ENCODE data around the gene FHIT.

The FHIT gene

DNA sequence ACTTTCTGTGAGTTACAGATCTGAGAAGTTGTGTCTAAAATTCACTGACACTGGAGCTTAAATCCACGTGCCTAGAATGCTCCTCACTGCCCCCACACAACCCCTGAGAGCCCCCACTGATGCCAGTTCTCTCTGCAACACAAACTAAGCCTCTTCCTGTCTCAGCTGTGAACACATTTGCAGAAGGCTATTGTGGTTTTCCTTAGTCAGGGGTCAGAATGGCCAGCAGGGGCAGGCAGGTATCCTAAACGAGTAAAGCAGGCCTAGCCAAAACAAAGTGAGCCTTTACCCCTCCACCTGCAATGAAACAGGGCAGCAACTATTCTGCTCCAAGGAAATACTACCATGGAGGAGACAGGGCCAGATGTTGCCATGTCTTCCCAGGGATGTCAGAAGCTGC lies 78.6 kb downstream of the FHIT start:
- DNase-seq (ENCODE audit: low spot score): no peak
- FAIRE-seq: no peak

DNA sequence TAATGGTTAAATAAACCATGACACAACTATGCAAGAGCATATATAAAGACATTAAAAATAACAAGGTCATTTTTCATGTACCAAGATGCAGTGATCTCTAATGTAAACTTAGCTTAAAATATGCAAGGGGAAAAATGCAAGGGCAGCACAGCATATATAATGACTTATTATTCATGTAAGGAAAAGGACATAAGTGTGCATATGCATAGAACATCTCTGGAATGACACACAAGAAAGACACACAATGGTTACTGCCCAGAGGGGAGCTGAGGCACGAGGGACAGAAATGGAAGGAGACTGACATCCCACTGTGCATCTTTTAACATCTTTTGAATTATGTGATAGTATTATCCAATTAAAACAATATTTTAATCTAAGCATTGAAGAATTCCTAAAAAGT lies 79.0 kb downstream of the FHIT start:
- DNase-seq (ENCODE audit: low spot score) (no peak), FAIRE-seq (no peak)

DNA sequence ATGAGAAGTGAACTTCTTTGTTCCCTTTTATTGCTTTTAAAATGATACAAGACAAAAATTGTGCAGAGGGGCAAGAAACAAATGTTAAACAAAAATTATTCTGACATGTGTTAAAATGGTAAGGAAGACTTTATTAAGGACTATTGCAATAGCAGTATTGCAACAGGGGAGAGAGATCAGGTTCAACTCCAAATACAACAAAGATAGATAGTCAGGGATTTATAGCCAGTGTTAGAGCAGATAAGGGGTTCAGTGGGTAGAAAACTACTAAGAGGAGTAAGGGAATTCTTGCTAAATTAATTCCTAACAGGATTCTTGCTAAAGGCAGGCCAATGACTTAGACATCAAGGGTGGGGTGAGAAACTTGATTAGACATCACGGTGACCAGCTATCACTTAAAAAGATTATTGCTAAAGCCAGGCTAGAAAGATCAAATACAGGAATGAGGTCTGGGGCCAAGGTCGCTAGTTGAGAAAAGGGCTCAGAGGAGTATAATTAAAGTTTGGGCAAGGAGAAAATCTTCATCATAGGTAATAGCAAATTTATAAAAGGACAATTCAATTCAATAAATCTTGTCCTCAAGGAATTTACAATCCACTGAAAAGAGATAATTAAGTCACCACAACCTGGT lies 81.5 kb downstream of the FHIT start:
- FAIRE-seq (no peak), DNase-seq (ENCODE audit: low spot score) (no peak)

DNA sequence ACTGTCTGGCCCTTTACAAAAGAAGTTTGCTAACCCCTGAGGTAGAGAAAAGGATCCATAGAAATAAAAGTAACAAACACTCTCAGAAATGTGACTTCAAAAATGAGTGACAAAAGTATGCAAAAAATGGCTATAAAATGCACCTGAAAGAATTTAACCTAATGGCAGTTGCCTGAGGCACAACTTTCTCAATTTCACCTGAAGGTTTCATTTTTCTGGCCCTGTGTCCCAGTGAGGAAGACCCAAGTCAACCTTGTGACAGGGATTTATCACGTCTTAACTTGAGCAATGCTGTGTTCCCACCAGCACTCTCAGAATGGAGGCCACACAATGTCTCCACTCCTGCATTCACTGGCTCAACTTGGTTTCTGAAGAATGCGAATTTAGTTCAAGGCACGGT lies 83.0 kb downstream of the FHIT start:
- DNase-seq (ENCODE audit: low spot score) (no peak), FAIRE-seq (no peak)

DNA sequence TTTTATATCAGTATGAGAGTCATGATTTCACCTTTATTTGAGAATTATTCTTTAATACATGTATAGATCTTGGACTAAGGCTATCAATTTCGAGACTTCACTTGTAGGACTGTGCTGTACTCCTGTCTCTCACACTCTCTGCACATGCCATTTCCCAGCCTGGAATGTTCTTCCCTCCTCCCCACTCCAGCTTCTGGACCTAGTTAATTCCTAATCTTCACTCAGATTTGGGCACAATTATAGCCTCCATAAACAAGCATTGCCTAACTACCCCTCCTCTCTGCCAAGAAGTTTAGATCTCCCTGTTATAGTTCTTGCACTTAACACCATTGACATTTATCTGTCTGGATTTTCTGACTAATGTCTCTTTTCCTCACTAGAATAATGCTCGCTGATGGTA lies 88.3 kb downstream of the FHIT start:
- FAIRE-seq (no peak), DNase-seq (ENCODE audit: low spot score) (no peak)

DNA sequence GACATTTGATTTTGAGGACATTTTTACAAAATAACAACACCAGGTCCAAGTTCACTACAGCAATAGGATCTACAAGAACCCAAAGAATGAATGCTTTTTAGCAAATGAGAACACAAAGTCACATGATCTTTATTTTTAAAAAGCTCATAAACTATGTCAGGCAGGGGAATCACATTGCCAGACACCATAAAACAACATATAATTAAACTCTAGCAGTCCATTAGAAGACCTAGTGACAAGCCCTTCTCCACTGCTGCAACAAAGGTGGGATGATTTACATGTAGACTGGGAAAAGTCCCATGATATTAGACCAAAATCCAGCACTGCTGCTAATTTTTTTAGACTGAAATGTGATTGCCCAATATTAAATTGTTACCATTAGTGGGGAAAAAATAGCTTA lies 92.6 kb downstream of the FHIT start:
- DNase-seq (ENCODE audit: low spot score) (no peak), FAIRE-seq (no peak)

DNA sequence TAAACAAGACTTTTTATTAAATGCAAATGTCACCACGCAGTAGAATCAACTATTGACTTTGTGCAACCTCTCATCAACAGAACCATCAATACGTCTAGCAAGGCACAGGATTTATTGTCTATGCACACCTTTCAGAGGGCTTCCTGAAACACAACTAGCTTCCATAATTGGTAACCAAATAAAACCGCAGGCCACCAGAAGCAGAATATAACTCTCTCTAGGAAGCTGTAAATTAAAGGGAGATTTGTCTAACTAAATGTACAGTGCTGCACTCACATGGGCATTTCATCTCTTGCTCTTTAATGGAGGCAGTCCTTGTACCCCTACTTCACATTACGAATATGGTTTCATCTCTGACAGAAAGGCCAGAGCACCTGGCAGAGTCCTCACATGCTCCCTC lies 93.0 kb downstream of the FHIT start:
- DNase-seq (ENCODE audit: low spot score) (no peak), FAIRE-seq (no peak)

DNA sequence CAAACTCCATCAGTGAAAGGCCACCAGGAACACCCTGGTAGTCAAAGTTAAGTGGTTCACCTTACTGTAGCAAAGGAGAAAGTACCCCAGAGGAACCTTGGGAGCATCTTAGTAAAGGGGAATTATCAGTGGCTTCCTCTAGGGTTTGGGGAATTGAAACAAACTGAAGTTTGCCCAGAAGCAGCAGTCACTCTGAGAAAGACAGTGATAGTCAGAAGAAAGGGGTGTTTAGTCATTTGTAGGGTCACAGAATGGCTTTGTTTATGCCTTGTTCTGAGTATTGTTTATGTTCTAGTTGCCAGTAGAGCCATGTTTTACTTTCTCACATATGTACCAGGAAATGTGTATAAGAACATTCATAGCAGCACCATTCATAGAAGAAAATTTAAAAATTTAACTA lies 93.8 kb downstream of the FHIT start:
- FAIRE-seq (no peak), DNase-seq (ENCODE audit: low spot score) (no peak)

DNA sequence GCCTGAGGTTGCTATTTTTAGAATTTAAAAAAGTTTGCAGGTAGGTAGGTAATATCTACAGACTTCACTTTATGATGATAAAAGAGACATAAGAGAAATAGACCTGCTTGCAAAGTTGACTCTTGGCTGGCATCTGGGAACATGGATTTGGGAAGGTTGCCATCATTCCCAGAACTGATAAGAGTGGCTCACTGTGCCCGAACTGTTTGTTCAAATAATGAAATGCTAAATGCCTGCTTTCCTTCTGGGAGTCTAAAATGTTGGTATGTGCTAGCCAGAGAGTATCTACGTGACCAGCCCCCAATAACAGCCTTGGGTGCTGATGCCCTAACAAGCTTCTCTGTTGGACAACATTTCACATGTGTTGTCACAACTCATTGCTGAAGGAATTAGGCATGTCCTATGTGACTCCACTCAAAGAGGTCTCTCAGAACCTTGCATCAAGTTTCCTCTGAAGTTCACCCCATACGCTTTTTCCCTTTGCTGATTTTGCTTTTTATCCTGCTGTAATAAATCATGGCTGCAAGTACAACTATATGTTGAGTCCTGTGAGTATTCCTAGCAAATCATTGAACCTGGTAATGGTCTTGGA lies 95.5 kb downstream of the FHIT start:
- FAIRE-seq: no peak

DNA sequence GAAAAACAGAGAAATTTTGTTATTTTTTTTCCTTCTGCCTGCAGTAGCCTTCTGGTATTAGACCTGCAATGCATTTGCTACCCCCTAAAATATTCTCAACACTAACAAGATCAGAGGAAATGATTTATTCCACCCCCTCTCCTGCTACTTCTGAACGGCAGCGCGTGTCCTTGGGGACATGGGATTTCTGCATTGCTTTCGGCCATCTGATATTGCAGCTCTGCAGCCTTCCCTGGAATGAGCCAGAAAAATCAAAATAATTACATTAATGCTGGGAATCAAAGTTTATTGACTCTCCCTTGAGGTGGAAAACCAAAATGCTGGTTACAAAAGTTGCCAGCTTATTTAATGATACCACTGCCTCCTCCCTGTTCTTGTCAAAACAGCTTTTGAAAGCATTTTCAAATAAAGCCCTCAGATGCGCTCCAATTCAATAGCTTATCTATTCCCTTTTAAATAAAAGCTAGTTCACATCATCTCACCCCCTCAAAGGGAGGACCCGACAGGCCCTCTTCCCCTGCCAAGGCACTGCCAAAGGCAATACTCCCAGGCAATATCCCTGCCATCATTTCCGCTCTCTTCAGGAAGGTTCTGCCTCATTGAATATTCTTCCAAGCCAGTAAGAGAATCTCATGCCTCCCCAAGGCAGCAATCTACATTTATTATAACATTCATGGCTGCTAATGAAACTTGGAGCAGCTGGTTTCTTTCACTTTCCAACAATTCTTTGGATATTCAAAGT lies 96.6 kb downstream of the FHIT start:
- no peak for FAIRE-seq
- DNase-seq (ENCODE audit: low spot score): no peak

More for the DNA sequence above, 95.5 kb downstream of the FHIT start:
- DNase-seq (ENCODE audit: low spot score): no peak

DNA sequence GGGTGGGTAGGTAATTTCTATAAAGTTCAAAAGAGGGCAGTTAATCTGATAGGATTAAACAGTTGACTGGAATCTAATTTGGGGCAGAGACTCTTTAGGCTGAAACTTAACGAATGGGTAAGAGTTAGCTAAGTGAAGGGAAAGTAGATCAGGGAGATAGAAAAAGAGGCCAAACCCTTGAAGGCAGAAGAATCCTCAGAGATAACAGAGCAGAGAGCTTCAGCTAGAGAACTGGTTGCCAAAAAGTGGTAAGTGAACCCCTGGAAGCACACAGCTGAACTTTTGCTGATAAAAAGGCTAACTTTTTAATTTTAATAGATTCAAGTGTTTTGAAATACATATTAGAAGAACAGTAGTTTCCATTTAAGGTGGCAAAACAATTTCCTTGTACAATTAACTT lies 99.2 kb downstream of the FHIT start:
- FAIRE-seq: no peak
- no peak for DNase-seq (ENCODE audit: low spot score)

DNA sequence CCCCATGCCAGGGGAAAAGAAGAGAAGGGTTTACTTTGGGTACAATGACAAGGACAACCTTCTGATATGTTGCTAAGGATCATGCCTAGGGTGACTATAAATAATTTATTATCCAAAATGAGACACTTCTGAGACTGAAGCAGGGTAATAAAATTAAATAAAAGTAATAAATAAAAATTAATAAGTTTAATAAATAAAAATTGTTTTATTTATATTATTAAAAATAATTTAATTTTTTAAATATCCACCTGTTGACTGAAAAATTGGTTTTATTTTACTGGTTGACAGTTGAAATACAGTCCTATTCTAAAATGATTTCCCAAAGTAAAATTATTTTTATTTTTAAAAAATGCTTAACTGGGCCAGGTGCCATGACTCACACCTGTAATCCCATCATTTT lies 102.0 kb downstream of the FHIT start:
- no peak for DNase-seq (ENCODE audit: low spot score)
- no peak for FAIRE-seq

DNA sequence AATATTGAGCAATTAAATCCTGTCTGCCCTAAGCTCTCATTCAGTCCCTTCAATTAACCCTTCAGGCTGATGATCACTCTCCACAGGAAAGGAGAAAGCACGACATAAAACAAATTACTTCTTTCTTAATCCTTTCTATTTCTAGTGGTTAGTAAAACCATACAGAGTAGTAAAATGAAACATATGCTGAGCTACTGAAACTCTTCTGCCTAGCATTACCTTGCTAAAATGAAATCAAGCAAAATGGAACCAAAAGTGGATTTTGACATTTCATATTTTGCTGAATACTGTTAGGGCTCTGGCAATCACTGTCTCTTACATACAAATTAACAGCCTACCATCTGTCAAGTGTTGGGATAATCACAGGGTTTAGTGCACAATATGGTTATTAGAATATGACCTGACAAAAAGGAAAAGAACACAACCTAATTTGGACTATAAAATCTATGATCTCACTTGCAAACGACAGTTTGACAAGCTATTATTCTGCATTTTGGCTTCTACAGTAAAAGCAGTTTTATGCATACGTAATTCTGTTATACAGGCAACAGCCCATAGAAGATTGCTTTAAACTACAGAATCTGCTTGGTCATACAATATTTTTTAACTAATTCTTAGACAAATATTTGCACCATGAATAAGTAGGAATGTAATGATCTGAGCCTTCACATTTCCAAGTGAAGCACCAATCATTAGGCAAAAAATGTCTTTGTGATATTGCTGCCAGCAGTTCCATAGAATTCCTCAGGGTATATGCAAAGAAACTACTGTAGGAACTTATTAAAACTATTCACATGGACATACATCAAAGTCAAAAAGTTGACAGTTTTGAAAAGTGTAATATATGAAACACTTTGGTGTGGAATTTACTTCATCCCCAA lies 105.0 kb downstream of the FHIT start:
- FAIRE-seq: no peak
- DNase-seq (ENCODE audit: low spot score): no peak

DNA sequence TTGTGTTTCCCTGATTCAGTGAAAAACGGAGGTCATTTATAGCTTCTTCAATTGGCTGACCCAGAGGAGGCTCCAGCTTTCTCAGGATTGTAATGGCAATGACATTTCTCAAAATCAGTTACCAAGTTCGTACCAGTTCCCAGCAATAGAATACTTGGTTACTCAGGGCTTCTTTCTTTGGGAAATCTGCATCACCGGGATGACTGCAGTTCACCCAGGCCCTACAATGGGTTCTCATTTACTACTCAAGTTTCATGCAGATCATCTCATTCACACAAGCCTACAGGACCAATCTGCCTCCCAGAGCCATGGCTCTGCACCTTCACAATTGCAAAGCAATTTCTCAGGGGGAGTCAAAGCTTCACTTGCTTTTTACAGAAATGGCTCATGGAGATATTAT lies 109.6 kb downstream of the FHIT start:
- no peak for DNase-seq (ENCODE audit: low spot score)
- no peak for FAIRE-seq

DNA sequence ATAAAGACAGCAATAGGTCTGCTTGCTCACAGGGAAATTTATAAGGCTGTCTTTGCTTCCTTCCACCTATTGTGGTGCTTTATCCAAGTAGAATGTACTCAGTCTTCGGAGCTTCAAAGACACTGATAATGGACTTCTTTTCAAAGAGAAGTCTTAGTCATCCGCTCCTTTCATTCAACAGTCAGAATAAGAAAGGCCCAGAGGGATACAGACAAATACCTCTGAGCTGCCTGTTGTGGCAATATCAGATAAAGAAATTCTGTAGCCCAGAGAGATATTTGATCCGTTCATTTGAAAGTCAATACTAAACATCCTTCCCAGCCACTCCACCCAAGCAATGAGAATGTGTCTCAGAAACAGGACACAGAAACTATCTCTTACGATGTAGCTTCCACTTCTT lies 110.0 kb downstream of the FHIT start:
- DNase-seq (ENCODE audit: low spot score) (no peak), FAIRE-seq (no peak)

DNA sequence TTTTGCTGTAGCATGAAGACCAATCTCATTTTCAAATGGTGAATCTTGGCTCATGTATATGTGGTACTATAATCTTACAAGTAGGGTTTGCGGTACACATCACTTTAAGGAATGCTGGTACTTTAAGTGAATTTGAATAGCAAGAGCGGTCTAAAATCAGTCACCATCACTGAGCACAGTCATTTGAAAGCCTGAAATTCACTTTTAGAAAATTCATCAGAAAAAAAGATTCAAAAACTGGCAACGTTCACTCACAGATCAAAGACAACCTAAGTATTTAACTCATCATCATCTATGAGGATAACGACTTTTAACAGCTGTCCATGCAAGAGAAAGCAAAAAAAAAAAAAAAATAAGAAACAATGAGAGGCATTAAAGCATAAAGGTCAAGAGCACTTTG lies 111.6 kb downstream of the FHIT start:
- DNase-seq (ENCODE audit: low spot score): no peak
- FAIRE-seq: no peak

DNA sequence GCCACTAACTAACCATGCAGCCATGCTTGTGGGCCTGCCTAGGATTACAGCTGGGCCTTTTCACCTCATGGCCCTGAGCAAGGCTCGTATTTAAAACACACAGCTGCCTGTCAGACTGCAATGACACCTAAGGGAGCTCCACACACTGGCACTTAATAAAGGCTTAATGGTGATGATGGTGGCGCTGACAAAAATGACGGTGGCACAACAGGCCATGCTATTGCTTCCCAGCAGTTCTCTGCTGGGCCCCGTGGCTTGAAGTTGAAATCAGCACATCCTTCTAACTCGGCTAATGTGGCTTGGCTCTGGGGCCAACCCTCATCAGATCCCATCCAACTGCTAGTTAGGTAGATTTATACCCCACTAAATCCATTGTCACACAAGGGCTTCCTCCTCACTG lies 112.9 kb downstream of the FHIT start:
- FAIRE-seq: no peak
- DNase-seq (ENCODE audit: low spot score): no peak

DNA sequence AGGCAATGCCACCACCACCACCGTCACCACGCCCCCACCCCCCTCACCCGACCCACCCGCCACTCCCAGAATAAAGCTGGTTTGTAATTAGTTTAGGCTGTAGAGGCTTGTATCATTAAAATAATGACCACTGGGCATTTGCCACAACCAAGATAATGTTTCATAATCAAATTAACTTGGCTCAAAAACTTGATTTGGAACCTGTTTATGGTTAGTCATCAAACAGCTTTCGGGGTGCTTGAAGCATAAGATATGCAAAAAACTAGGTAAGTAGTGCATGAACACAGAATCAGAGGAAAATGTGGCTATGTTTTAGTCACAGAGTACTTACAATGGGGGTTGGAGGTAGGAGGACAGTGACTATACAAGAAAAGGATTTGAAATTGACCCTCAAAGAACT lies 115.1 kb downstream of the FHIT start:
- DNase-seq (ENCODE audit: low spot score) (no peak), FAIRE-seq (no peak)

DNA sequence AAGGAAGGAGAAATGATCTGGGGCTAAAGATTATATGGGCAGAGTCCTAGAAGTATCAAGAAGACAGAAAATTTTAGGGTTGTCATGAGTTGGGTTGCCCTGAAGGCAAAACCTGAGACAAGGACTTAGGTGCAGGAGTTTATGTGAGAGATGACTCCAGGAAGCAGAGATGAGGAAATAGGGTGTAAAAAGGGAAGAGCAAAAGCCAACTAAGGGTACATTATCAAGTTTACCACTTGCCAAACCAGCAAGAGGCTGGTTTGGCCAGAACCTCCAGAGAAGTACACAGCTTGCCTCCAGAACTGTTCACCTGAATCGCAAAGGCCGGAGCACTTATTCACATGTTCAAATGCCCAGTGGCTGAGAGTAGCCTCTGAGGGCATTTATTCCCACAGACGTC lies 116.7 kb downstream of the FHIT start:
- no peak for DNase-seq (ENCODE audit: low spot score)
- no peak for FAIRE-seq

DNA sequence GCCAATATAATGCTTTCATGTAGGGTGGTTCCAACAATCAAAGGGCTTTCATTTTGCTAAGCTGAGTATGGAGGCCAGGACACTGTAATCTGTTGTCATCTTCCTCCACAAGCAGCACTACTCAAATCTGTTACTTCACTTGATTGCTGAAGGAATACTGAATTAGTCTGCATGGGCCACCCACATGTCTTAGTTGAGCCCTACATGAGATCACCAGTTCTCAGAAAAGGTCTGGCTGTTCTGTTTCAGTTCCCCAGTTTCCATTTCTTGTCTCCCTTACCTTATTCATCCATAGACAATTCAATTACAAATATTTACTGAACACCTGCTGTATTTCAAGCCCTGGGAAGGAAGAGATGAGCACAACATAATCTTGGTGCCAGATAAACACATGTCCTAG lies 119.2 kb downstream of the FHIT start:
- no peak for FAIRE-seq
- DNase-seq (ENCODE audit: low spot score): no peak

DNA sequence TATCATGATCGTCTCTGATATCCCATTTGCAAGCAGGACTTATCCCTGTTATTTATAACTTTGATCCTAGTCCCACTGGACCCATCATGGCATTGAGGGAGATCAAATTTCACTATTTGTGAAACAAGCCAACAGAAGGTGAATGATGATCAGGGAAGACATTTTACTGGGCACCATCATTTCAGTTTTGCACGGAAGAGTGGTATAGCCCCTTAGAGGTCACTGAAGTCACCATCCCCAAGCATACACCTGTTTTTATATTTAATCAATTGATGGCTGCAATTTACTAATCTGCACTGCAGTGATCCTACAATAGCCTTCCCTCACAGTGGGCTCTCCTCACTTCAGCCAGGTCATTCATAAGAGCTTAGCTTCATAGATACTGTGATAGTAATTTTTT lies 132.4 kb downstream of the FHIT start:
- FAIRE-seq: no peak

More for the DNA sequence above, 132.4 kb downstream of the FHIT start:
- no peak for DNase-seq (ENCODE audit: low spot score)

Measured in RCC 7860 (cell line).